Activated T-helper 17 cell treated with anti-CD3 and anti-CD28 coated beads, Interleukin-2, amount 50 U/mL, for 72 hours (primary cell): ENCODE measurements around the gene FRMD4B. TPM values are rescaled to one million over a fixed set of nuclear protein-coding genes. Genes with fewer than 3 reads are reported as not detected.
"Not testable (repeated sequence)": the region's sequence is repeated elsewhere in the genome, so short reads cannot be mapped to it uniquely, and the experiment has no call there.

Experiments used
- ATAC-seq: fragments of 150-1000 bp; cut with Tn5 transposase; replicated peaks from 2 replicates; pipeline ENCODE4 v1.10.0; 2021; ENCODE audit warnings: mild to moderate bottlenecking, moderate library complexity
- H3K27ac Mint-ChIP-seq: one replicate; pipeline ENCODE4 v1.8.0; 2022; ENCODE audit warnings: mixed read lengths
- H3K27me3 Mint-ChIP-seq: one replicate; pipeline ENCODE4 v1.8.0; 2022; ENCODE audit warnings: mixed read lengths
- H3K36me3 Mint-ChIP-seq: one replicate; pipeline ENCODE4 v1.8.0; 2022; ENCODE audit warnings: low read depth, mild to moderate bottlenecking, mixed read lengths
- H3K4me1 Mint-ChIP-seq: one replicate; pipeline ENCODE4 v1.8.0; 2022; ENCODE audit warnings: mixed read lengths
- H3K4me3 Mint-ChIP-seq: one replicate; pipeline ENCODE4 v1.8.0; 2022; ENCODE audit warnings: mild to moderate bottlenecking, mixed read lengths
- H3K9me3 Mint-ChIP-seq: one replicate; pipeline ENCODE4 v1.8.0; 2022; ENCODE audit warnings: mixed read lengths
- total RNA-seq, 2 donors: library from RNA; stranded (reverse); gene quantifications; one replicate each; pipeline ENCODE4 v1.2.3, GENCODE V29; 2022

The FRMD4B gene
- total RNA-seq, 2 donors from 2014 or later, result 16.6 to 49.0 TPM

DNA sequence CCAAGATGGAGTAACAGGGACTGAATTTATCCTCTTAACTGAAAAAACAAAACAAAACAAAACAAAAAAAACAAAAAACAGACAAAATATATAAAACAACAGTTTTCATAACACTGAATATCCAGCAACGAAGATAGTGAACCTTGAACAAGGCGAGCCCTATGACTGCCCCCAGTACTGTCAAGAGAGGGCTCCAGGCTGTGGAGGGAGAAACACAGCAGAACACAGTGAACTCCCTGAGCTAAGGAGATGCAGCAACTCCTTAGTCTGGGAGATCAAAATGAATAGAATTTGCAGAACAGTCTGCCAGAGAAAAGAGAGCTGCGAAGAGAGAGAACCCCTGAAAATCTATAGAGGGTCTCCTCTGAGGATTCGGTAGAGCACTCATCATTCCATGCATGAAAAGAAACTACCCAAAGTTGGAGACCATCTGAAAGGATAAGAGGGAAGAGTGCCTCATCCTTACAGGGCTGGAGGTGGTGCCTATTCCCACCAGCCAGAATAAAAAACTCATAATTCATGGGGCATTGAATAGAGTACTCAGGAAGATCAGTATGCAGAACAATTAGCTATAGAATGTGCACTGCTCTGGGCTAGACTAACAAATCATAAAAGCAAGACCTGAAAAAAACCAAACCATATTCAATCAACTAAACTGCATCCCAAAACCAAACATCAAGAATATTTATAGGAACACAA, 101.8 kb downstream of the FRMD4B start:
- no peak for ATAC-seq
- Mint-ChIP-seq H3K36me3 (no peaks in the 10 kb centered on the region), H3K27ac (no peak overlapping the region), H3K4me1 (peaks cover 18% of the 10 kb centered on the region), H3K27me3 (peaks cover 10% of the 10 kb centered on the region), H3K9me3 (no peaks in the 10 kb centered on the region), H3K4me3 (no peak overlapping the region)

DNA sequence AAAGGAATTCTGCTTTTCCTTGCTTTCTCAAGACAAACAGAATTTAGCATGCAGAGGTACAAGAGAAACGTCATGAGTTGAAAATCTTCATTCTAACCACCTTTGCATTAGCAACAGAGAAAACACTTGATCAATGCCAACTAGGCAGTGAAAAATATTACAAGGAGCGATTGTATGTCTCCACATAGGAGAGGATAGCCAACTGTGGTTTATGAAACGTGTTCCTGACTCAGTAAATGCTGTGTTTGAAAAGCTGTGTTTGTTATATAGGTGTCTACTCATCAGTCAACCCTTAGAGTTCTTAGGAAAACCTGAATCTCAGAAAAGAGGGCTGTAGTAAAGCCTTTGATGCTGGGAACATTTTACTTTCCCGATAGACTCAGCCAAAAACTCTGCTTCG, 102.4 kb downstream of the FRMD4B start:
- peaks cover 13% of the 10 kb centered on the region for H3K4me1 Mint-ChIP-seq
- H3K27me3 Mint-ChIP-seq, result peaks cover 10% of the 10 kb centered on the region
- no peak overlapping the region for H3K4me3 Mint-ChIP-seq
- no peaks in the 10 kb centered on the region for H3K9me3 Mint-ChIP-seq
- H3K27ac Mint-ChIP-seq, result no peak overlapping the region
- ATAC-seq, result no peak
- no peaks in the 10 kb centered on the region for H3K36me3 Mint-ChIP-seq

DNA sequence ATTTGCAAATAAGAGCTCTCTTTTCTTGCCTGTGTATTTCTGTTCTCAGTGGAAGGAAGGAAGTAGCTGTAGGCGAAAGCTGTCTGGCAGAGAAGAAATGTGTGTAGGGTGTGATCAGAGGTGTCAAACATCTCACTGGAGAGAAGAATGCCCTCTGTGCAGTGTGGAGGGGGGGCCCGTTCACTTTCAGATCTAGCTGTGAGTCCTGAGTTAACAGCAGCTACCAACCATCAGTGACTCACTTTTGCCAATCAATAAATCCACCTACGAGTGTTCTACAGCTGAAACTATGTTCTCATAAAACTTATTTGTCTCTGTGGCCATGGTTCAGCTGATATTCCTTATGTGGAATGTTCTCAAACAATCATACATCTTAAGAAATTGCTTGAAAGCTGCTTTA, 103.7 kb downstream of the FRMD4B start:
- Mint-ChIP-seq H3K36me3 (no peaks in the 10 kb centered on the region), H3K4me1 (peaks cover 5% of the 10 kb centered on the region), H3K27ac (no peak overlapping the region), H3K27me3 (peaks cover 8% of the 10 kb centered on the region), H3K9me3 (no peaks in the 10 kb centered on the region), H3K4me3 (peak overlapping the region; percentile 7)
- ATAC-seq, result peak; percentile 98

DNA sequence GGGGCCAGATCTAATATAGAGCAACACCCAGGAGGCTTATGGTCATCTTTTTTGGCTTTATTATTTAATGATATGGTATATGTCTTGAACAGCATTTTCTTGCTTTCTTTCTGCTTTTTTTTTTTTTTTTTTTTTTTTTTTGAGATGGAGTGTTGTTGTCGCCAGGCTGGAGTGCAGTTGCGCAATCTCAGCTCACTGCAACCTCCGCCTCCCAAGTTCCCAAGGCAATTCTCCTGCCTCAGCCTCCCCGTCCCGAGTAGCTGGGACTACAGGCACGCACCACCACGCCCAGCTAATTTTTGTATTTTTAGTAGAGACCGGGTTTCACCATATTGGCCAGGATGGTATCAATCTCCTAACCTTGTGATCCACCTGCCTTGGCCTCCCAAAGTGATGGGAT, 108.5 kb downstream of the FRMD4B start:
- H3K4me1 Mint-ChIP-seq, H3K27me3 Mint-ChIP-seq, H3K36me3 Mint-ChIP-seq, H3K27ac Mint-ChIP-seq, H3K9me3 Mint-ChIP-seq, ATAC-seq, H3K4me3 Mint-ChIP-seq: not testable (repeated sequence)

DNA sequence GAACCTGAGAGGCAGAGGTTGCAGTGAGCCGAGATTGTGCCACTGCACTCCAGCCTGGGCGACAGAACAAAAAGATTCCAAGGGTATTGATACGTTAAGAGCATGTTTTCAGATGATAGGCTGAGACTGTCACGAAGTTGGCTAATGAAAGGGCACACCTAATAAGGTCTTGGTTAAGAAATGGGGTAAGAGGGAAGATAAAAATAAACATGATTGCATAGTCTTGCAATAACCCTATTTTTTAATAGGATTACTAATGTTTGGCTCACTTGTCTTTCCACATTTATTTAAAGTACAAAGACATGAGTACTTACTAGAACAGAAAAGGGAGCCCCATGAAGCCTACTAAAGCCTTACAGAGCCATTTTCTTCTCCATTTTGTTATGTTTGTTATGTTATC, 109.0 kb downstream of the FRMD4B start:
- no peak overlapping the region for H3K27ac Mint-ChIP-seq
- H3K4me3 Mint-ChIP-seq, result no peak overlapping the region
- ATAC-seq, result no peak
- peaks cover under 1% of the 10 kb centered on the region for H3K4me1 Mint-ChIP-seq
- no peaks in the 10 kb centered on the region for H3K36me3 Mint-ChIP-seq
- no peaks in the 10 kb centered on the region for H3K9me3 Mint-ChIP-seq
- peaks cover 4% of the 10 kb centered on the region for H3K27me3 Mint-ChIP-seq

DNA sequence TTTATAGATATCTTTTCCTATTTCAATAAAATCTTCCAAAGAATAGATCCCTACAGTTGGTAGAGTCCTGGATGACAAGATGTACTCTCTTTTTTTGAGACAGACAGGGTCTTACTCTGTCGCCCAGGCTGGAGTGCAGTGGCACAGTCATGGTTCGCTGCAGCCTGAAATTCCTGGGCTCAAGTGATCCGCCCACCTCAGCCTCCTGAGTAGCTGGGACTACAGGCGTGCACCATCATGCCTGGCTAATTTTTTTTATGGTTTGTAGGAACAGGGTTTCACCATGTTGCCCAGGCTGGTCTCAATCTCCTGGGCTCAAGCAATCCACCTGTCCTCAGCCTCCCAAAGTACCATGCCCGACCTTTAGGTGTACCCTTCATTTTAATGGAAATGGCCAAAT, 109.7 kb downstream of the FRMD4B start:
- H3K36me3 Mint-ChIP-seq, H3K27ac Mint-ChIP-seq, H3K9me3 Mint-ChIP-seq, H3K4me3 Mint-ChIP-seq, ATAC-seq, H3K4me1 Mint-ChIP-seq, H3K27me3 Mint-ChIP-seq: not testable (repeated sequence)

DNA sequence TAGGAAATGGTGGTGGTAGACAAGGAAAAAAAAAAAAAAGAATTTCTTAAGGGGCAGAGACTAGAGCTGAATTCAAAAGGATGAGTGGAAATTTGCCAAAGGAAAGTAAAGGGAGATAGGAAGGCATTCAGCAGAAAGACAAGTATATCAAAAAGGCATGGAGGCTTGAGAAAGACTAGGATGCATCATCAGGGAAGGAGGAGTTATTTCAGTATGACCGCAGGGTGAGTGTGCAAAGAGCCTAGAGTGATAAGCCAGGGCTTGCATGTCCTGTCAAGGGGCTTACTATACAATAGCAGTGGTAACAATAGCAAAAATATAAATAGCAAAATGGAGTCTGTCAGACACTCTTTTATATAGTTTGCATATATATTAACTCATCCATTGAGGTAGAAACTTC, 112.0 kb downstream of the FRMD4B start:
- no peak for ATAC-seq
- Mint-ChIP-seq H3K9me3 (no peaks in the 10 kb centered on the region), H3K27ac (no peak overlapping the region), H3K4me1 (no peaks in the 10 kb centered on the region), H3K27me3 (peaks cover 4% of the 10 kb centered on the region), H3K36me3 (no peaks in the 10 kb centered on the region), H3K4me3 (no peak overlapping the region)

DNA sequence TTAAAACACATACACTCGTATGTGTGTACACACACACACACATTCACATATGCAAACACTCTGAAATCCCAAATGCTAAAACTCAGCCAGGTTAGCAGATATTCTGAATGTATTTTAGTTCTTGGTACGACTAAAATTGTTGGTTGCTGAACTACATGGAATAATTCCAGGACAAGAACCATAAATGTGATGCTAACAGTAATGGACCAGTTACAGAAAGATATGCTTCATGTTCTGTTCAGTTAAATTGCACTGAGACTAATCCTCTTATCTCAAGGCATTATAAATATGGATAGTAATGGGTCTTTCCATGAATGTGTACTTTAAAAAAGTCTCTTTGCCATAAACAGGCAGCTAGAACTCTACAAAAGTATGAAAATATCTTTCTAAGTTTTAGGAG, 113.3 kb downstream of the FRMD4B start:
- H3K27me3 Mint-ChIP-seq, result peaks cover 4% of the 10 kb centered on the region
- no peaks in the 10 kb centered on the region for H3K9me3 Mint-ChIP-seq
- no peaks in the 10 kb centered on the region for H3K36me3 Mint-ChIP-seq
- H3K4me3 Mint-ChIP-seq, result no peak overlapping the region
- no peak for ATAC-seq
- no peak overlapping the region for H3K27ac Mint-ChIP-seq
- no peaks in the 10 kb centered on the region for H3K4me1 Mint-ChIP-seq

DNA sequence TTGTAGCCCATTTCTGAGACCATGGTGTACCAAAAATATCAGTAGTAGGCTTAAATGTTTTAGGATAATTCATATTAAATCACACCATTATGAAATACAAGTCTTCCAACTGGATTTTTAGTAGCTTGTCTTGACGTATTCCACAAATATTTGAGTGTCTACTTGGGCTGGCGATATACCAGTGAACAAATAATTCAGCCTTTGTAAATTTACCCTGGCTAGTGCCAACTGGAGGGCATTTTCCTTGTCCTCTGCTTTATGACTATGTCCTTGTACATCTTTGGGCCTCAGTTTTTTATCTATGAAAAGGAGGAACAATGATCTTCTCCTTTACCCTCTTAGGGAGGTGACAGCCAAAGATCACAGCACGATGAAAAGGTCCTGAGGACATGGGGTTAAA, 114.8 kb downstream of the FRMD4B start:
- Mint-ChIP-seq H3K36me3 (no peaks in the 10 kb centered on the region), H3K27me3 (no peaks in the 10 kb centered on the region), H3K27ac (no peak overlapping the region), H3K4me3 (no peak overlapping the region), H3K4me1 (no peaks in the 10 kb centered on the region), H3K9me3 (no peaks in the 10 kb centered on the region)
- no peak for ATAC-seq

DNA sequence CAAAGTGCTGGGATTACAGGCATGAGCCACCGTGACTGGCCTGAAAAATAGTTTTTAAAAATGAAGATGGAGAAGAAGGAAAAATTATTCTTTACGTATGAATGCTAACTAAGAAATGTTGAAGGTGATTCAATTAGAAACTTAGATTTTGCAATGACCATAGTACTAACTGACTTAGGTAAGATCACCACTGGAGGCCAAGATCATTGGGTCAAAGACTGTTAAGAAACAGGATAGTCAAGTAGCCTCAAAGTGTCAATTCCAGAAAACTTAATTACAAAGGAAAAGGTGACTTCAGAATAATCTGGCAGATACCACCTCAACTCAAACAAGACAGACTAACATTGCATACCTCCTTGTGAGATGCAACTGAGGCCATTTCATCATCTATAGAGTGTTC, 119.3 kb downstream of the FRMD4B start:
- Mint-ChIP-seq H3K27ac (no peak overlapping the region), H3K9me3 (no peaks in the 10 kb centered on the region), H3K4me3 (no peak overlapping the region), H3K27me3 (no peaks in the 10 kb centered on the region), H3K36me3 (no peaks in the 10 kb centered on the region), H3K4me1 (no peaks in the 10 kb centered on the region)
- no peak for ATAC-seq

DNA sequence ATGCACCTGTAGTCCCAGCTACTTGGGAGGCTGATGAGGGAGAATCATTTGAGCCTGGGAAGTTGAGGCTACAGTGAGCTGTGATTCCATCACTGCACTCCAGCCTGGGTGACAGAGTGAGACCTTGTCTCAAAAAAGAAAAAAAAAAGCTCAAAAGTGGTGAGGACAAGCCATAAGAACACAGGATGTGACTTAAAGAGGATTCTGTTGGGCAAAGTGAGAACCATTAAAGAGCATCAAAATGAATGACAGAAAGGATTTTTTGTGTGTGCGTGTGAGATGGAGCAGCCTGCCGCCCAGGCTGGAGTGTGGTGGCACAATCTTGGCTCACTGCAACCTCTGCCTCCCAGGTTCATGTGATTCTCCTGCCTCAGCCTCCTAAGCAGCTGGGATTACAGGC, 119.8 kb downstream of the FRMD4B start:
- H3K4me1 Mint-ChIP-seq, ATAC-seq, H3K27me3 Mint-ChIP-seq, H3K36me3 Mint-ChIP-seq, H3K4me3 Mint-ChIP-seq, H3K27ac Mint-ChIP-seq, H3K9me3 Mint-ChIP-seq: not testable (repeated sequence)

DNA sequence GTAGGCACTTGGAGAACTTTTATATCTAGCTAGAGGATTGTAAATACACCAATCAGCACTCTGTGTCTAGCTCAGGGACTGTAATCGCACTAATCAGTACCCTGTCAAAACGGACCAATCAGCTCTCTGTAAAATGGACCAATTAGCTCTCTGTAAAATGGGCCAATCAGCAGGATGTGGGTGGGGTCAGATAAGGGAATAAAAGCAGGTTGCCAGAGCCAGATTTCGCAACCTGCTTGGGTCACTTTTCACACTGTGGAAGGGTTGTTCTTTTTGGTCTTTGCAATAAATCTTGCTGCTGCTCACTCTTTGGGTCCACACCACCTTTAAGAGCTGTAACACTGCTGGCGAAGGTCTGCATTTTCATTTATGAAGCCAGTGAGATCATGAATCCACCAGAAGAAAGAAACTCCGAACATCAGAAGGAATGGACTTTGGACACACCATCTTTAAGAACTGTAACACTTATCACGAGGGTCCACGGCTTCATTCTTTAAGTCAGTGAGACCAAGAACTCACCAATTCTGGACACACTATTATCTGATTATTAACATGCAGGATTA, 125.0 kb downstream of the FRMD4B start:
- not testable (repeated sequence) for H3K4me1 Mint-ChIP-seq, H3K27ac Mint-ChIP-seq, H3K4me3 Mint-ChIP-seq, H3K9me3 Mint-ChIP-seq, H3K36me3 Mint-ChIP-seq, H3K27me3 Mint-ChIP-seq, ATAC-seq

DNA sequence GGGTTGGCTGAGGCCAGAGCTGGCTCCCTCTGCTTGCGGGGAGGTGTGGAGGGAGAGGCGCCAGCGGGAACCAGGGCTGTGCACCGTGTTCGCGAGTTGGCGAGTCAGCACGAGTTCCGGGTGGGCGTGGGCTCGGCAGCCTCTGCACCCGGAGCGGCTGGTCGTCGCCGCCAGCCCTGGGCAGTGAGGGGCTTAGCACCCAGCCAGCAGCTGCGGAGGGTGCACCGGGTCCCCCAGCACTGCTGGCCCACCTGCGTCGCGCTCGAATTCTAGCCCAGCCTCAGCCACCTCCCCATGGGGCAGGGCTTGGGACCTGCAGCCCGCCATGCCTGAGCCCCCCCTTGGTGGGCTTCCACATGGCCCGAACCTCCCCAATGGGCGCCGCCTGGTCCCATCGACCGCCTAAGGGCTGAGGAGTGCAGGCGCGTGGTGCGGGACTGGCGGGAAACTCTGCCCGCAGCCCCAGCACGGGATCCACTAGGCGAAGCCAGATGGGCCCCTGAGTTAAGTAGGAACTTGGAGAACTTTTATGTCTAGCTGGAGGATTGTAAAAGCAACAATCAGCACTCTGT, 125.6 kb downstream of the FRMD4B start:
- Mint-ChIP-seq H3K4me1 (no peaks in the 10 kb centered on the region), H3K27ac (no peak overlapping the region), H3K27me3 (no peaks in the 10 kb centered on the region), H3K36me3 (no peaks in the 10 kb centered on the region), H3K9me3 (no peaks in the 10 kb centered on the region), H3K4me3 (no peak overlapping the region)
- ATAC-seq, result no peak

DNA sequence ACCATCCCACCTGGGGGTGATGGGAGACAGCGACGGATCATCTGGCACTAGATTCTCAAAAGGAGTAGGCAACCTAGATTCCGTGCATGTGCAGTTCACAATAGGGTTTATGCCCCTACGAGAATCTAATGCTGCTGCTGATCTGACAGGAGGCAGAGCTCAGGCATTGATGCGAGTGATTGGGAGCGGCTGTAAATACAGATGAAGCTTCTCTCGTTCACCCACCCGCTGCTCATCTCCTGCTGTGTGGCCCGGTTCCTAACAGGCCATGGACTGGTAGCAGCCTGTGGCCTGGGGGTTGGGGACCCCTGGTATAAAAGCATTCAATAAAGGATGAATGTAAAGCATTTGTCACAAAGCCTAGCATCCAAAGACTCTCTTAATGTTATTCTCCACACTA, 126.8 kb downstream of the FRMD4B start:
- Mint-ChIP-seq H3K36me3 (no peaks in the 10 kb centered on the region), H3K4me1 (no peaks in the 10 kb centered on the region), H3K4me3 (no peak overlapping the region)

DNA sequence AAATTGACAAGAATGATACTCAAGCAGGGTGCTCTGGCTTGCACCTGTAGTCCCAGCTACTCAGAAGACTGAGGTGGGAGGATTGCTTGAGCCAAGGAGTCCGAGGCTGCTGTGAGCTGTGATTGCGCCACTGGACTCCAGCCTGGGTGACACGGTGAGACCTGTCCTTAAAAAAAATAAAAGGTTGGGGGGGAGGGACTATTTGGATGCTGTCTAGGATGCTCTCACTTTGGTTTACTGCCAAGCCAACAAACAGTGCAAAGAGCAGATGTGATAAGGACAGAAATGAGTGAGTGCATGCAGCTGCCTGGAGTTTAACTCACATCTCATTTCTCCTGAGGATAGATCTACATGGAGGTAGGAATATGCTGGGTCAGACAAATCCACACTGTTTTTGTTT, 130.0 kb downstream of the FRMD4B start:
- Mint-ChIP-seq H3K27me3 (no peaks in the 10 kb centered on the region), H3K36me3 (no peaks in the 10 kb centered on the region), H3K4me1 (no peaks in the 10 kb centered on the region), H3K4me3 (no peak overlapping the region), H3K27ac (no peak overlapping the region), H3K9me3 (no peaks in the 10 kb centered on the region)
- no peak for ATAC-seq

More for the DNA sequence above, 126.8 kb downstream of the FRMD4B start:
- H3K27ac Mint-ChIP-seq, result no peak overlapping the region
- ATAC-seq, result no peak
- H3K9me3 Mint-ChIP-seq, result no peaks in the 10 kb centered on the region
- no peaks in the 10 kb centered on the region for H3K27me3 Mint-ChIP-seq
